HG02884 (cell line): ENCODE data around the gene DAP.

ENCODE experiments used
- ATAC-seq: cut with Tn5 transposase; IDR thresholded peaks from one replicate; pipeline ENCODE4 v1.9.1; 2021; ENCODE audit warnings: mild to moderate bottlenecking, moderate library complexity; ENCODE audit not compliant: unreplicated experiment

The DAP gene

DNA sequence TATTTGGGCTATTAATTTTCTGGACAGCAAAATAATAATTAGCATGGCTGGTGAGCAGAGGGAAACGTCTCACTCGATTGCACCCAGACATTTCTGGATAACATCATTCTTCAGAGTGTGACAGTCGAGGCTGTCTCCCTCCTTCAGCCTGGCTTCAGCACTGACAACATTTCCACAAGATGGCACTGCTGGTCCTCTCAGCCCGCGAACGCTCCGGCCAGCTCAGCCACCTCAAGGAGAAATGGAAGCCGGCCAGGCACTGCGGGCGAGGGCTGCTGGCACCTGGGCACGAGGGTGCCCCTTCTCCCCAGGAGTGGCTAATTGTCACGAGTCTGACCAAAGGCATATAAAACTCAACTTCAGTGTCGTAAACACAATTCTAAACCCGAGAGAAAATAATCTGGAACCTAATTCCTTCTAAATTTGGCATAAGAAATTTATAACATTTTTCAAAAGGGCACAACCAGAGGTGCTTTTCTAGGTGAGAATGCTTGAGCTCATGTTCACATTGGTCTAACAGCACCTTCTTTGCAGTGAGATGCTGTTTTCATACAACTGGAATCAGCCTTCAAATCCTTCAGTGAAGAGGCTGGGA lies 65.9 kb downstream of the DAP start:
- ATAC-seq = peak; percentile 37

DNA sequence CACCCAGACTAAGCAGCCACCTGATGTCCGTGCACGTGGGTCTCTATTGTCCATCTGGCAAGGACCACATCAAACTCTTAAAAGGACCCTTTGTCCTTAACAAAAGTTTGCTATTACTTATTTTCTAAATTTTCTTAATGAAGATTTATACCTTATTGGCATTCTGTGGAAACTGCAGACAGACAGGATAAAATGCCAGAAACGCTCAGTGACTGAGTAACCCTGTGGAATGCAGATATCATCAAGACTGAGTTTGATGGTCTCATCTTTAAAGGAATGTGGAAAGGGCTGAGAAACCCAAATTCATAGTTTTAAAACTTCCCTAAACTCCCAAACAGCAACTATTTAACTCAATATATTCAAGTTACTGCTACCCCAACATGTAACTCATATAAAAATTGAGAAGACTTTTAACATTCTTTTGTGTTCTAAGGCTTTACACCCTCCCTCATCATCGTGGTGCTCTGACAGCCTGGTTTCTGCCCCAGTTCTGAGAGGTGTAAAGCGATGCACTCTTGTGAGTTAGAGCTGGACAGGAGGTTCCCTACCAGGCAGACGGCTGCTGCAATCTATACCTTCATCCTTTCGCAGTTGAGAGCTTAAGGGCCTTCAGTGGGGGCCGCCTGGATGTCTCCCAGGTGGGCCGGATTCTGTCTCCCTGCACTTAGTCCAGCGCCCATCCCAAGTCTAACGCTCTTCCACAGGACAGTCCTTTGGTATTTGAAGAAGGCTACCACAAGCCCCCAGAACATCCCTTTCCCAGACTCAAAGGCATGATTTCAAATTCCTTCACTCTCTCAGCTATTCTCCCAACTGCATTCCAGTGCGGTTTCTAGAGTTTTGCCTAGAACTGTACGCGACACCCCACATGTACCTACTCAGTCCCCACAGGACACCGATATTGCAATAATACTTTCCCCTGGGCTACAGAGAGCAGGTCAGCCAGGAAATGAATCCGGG lies 68.9 kb downstream of the DAP start:
- no peak for ATAC-seq

DNA sequence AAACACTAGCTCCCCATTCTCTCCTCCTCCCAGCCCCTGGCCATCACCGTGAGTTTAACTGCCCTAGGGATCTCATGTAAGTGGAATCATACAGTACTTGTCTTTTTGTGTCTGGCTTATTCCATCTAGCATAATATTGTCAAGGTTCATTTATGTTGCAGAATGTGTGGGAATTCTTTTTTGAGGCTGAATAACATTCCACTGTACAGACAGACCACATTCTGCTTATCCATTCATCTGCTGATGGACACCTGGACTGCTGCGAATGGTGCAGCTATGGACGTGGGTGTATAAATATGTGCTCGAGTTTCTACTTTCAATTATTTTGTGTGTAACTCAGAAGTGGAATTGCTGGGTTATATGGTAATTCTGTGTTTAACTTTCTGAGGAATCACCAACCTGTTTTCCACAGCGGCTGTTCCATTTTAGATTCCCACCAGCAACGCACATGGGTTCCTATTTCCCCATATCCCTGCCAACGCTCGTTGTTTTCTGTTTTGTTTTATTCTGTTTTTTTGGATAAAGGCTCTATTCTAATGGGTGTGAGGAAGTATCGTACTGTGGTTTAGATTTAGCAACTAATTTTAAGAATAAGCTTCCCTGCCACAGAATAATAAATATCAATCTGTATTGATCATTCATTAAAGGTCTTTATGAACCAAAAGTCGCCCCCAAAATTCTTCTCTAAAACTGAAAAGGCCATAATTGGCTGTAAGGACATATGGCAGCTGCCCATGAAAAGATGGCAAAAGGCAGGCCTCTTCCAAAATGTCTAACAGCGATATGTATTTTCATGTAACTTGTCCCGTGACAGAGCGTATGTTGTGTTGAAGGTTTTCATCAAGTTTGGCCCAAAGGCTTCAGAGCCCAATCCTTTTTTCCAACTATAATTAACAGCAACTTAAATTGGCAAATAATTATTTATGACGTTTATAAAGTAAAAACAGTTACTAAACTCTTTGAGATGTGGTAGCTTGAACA lies 70.3 kb downstream of the DAP start:
- no peak for ATAC-seq

DNA sequence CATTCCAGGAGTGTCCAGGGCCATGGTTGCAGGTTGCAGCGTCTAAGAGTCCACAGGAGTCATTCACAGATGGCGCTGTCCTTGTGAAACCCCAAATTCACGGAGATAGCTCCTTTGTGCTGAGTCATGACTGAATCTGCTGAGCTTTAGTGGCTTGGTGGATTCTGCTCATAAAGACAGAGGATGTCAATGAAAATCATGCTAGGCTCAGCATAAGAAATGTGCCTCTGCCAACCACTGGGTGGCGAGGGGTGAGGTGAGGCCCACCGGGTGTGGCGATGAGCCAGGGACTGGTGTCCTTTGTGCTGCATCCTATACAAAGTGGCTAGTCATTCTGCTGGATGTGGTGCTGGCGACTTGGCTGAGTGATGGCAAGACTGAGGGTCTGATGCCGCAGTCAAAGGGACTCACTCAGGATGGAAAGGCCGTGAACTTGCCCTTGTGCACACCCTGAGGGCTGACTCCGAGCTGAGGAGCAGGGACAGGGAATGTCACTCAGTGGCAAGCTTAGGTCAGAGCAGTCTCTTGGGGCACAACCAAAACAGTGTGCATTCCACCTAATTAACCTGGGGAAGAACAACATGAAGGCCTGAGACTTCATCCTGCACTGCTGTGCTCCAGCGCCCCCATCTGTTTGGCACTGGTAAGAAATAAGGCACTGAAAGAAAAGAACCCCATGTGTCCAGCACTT lies 71.5 kb downstream of the DAP start:
- no peak for ATAC-seq

DNA sequence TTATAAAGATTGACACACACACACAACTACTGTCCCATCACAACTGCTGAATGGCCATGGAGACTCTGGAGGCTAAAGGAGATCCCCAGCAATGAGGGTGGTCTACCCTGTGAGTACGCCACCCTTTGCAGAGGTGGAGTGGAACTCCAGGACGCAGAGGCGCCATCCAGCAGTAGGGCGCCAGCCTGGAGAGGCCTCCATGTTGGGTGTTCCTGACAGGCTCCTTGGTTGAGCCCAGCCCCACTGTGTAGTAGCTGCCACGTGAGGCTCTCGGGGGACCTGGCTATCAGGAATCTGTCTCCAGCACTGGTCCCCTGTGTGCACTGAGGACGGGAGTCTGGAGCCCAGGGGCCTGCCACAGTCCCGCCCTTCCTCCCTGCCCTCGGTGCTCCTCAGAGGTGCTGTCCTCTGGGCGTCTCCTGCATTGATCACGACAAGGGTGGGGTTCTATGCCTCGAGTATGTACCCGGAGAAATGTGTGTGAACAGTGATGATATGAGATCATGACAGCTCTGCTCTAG lies 72.3 kb downstream of the DAP start:
- ATAC-seq = no peak

DNA sequence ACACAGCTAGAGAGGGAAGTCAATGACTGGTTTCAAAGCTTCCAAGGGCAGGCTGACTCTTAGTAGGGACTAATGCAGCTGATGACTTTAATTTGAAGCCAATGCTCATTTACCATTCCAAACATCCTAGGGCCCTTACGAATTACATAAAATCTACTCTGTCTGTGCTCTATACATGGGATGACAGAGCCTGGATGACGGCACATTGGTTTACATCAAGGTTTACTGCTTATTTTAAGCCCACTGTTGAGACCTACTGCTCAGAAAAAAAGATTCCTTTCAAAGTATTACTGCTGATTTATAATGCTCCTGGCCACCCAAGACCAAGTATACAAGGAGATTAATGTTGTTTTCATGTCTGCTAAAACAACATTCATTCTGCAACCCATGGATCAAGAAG lies 74.1 kb downstream of the DAP start:
- ATAC-seq = no peak

DNA sequence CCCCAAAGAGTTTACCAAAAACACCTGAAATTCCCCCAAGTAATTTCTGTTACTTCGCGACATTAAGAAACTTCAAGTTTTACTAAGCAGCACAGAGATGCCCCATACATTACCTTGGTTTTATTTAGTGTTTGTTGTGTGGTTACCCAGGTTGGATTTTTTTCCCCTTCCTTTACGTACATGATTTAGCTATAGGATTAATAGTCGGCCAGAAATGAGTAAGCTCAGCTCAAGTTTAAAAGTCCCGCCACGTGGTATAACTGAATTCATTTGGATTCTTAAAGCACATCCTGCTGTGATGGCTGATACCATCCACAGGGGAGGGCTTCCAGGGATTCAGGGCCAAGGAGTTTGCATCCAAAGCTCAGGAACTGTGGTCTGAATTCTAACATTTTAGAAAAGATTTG lies 75.9 kb downstream of the DAP start:
- ATAC-seq = peak; percentile 82

DNA sequence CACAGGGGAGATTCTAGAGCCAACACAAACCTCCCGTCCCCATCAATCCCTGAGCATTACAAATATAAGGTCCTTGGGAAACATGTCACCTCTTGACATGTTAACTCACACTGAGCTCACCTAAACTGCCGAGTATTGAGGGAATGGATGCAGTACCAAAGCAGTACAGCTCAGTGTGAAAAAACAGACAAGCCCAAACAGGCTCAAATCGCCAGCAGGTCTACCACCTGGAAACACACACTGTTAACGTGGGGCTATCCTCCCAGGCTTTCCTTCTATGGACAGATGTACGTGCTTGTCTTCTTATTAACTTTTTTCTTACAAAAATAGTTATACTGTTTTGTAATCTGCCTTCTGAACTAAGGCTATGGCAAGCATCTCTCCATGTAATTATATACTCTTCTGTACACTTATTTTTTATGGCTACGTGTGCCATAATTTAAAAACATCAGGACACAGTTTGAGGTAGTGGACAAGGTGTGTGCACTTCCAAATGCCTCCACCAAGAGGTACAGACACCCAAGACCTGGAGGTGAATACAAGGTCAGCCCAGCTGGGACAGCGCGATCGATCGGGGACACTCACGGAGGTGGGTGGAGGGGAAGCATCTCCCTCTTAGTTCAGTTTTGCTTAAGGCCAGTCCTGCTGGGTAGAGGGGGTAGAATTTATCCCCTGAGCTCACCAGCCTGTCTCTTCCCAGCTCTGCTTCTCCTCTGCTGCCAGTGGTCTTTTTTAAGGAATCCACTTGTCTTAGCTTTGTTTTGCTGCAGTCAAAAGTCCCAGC lies 76.5 kb downstream of the DAP start:
- peak; percentile 47 for ATAC-seq

DNA sequence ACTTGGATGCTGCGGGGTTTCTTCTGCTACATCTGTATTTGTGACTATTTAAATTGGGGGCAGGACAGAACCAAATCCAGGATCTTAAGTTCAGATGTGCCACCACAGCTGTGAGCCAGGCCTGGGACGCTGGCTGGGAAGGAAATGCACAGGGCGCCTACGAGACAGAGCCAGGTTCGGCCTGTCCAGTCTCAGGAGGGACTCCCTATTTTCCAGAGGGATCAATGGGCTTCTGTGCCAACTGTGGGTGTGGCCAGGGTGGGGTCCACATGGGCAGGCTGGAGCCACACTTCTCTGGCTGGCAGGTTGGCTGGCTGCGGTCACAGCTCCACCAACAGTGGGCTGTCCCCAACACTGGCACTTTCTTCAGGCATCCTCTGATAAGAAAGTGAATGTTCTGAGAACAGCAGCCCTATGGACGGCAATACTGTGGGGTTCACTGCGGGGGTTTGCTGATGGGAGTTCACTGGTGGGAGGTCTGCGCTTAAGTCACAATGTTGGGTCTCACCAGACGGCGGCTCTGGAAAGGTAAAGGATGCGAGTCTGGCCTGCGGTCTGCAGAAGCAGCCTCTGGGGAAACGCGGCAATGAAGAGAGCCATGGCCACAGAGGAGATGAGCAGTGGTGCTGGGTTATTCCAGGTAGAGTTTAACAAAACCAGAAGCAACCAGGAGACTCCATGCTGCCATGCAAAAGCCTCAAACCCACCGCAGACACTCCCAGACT lies 78.1 kb downstream of the DAP start:
- no peak for ATAC-seq

DNA sequence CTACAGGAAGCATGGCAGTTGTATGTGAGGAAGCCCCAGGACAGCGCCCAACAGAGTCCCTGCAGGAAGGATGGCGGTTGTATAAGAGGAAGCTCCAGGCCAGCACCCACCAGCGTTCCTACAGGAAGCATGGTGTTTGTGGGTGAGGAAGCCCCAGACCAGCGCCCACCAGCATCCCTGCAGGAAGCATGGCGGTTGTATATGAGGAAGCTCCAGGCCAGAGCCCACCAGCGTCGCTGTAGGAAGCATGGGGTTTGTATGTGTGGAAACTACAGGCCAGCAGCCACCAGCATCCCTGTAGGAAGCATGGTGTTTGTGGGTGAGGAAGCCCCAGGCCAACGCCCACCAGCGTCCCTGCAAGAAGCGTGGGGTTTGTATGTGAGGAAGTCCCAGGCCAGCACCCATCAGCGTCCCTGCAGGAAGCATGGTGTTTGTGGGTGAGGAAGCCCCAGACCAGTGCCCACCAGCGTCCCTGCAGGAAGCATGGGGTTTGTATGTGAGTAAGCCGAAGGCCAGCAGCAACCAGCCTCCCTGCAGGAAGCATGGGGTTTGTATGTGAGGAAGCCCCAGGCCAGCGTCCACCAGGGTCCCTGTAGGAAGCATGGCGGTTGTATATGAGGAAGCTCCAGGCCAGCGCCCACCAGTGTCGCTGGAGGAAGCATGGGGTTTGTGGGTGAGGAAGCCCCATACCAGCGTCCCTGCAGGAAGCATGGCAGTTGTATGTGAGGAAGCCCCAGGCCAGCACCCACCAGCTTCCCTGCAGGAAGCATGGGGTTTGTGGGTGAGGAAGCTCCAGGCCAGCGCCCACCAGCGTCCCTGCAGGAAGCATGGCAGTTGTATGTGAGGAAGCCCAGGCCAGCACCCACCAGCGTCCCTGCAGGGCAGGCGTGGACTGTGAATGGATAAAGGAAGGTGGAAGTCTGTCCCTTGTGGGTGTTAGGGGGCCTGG lies 79.0 kb downstream of the DAP start:
- ATAC-seq = no peak

DNA sequence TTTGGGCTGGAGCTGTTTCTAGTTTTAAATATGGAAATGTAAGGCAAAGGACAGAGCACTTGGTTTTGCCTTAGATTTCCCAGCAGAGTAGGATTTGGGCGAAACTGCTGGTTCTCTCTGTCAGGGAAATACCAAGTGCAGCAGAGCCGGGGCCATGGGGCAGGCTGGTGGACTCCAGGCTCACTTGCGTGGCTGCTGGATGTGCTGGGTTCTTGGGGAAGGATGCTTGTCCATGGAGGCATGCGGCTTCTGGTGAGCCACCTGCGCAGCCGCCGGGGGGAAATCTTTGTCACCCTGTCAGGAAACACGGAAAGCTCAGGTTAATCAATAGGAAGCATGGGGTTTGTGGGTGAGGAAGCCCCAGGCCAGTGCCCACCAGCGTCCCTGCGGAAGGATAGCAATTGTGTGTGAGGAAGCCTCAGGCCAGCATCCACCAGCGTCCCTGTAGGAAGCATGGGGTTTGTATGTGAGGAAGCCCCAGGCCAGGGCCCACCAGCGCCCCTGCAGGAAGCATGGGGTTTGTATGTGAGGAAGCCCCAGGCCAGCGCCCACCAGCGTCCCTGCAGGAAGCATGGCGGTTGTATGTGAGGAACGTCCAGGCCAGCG lies 80.1 kb downstream of the DAP start:
- ATAC-seq = no peak

DNA sequence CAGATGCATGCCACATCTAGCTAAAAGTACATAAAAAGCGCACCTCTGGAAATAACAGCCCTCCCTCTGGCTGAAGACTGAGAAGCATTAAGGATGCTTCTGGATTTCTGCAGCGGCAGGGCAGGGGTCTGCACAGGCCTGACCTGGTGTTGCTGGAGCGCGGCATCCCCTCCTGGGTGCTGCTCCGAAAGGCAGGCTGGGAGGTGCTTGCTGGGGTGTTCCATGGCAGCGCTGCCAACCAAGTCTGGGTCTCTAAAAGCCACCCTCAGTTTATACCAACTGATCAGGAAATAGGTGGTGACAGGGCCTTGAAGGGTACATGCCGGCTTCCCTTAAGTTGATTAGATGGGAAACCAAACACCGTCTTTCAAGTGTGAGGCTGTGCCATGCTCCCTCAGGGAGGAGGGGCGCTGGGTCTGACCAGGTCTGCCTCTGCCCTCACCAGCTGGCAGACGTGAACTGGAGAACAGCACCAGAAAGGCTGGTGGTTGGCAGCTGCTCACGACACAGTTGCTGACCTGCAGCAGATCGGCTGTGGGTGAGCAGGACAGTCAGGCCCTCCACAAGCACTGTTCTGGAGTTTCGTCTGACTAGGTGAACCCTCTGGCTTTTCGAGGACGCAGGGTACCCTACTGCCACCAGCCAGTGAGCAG lies 81.6 kb downstream of the DAP start:
- no peak for ATAC-seq

DNA sequence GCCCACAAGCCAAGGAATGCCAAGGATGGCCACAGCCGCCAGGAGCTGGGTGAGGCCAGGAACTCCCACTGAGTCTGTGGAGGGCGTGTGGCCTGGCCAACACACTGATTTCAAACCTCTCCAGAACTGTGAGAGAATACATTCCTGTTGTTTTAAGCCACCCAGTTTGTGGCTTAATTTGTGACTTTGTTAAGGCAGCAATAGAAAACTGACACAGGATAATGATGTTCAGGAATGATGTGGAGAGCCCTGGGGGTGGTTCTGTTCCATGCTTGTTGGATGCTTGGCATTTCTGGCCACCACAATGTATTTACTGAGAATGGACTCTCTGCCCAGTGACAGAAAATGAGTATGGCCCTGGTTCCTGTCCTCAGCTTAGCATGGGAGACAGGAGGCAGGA lies 82.8 kb downstream of the DAP start:
- no peak for ATAC-seq

DNA sequence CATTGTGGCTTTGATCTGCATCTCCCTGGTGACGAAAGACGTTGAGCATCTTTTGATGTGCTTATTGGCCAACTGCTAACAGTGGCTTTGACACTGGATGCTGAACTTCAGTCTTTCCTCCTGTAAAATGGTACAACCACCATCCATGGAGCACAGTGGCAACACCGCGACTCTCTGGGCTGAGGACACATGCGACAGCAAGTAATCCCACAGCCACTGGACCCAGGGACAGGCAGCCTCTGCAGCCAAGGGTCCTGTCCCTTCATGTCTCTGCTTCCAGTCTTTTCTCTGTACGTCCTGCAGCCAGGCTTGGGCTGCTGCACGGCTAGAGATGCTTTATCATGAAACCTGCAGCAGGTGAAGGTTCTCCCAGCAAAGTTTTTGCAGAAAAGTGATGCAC lies 83.5 kb downstream of the DAP start:
- no peak for ATAC-seq

DNA sequence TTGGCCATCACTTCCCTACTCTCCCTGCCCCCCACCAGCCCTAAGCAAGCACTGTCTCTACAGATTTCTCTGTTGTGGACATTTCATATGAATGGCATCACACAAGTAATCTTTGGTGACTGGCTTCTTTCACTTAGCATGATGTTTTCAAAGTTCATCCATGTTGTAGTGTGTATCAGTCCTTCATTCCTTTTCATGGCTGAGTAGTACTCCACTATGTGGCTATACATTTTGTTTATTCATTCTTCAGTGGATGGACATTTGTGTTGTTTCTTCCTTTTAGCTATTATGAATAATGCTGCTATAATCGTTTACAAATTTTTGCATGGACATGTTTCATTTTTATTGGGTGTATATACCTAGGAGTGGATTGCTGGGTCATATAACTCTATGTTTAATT lies 84.1 kb downstream of the DAP start:
- ATAC-seq = no peak

DNA sequence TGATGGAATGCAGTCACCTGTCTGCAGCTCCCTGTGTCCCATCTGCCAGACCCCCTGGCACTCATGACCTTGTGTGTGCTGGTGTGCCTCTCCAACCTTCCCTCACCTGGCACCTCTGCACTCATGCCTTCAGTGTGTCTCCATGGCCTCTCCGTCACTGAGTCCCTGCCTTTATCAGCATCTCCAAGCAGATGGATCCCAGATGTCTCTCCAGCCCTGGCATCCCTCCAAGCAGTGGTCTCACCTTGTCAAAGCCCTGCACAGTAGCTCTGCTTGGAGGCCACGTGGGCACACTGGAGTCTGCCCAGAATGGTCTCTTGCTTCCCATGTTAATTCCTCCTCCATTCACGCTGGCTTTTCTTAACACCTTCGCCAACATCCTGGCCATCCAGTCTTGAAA lies 84.8 kb downstream of the DAP start:
- no peak for ATAC-seq

DNA sequence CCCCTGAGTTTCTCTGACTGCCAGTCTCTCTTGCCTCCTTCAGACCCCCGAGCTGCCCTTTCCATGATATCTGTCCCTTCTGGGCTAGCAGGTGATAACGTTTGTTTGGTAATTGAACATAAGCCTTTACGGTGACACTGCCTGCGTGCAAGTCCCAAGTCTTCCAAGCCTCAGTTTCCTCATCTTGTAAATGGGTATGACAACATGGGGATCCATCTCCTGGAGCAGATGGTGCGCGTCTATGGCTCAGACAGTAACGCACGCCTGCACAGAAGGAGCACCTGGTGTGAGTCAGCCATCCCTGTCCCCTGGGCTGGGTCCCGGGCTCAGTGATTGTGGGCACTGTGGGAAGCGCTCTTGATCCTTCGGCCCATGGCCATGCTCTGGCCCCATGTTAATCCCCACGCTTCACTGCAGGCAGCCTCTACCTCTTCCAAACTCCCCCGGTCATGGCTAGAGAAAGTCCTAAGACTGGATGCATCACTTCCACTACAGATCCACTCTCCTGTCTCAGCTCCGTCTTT lies 85.8 kb downstream of the DAP start:
- no peak for ATAC-seq
